Measurements from ENCODE around the gene AGAP1.

- no peak for TF ChIP-seq POLR2AphosphoS5 (IDR thresholded peaks at IDR 0.05)
- no peak for TF ChIP-seq CTCF (IDR thresholded peaks at IDR 0.05)
- TF ChIP-seq POLR2A (IDR thresholded peaks at IDR 0.05), result no peak
Observed at GRCh38 chr2:236105955-236106607, 612.2 kb downstream of the AGAP1 start.
